Ishikawa (cell line): ENCODE results near the gene FAM120B.

Source experiments
- CEBPB ChIP-seq: IDR thresholded peaks from 2 replicates; pipeline ENCODE4 v1.6.1; 2012
- CREB1 ChIP-seq: IDR thresholded peaks from 2 replicates; pipeline ENCODE4 v1.6.1; 2012; ENCODE audit warnings: low read depth
- EGR1 ChIP-seq: IDR thresholded peaks from 2 replicates; pipeline ENCODE4 v1.6.1; 2012
- EP300 ChIP-seq: IDR thresholded peaks from 2 replicates; pipeline ENCODE4 v1.6.1; 2012; ENCODE audit warnings: borderline replicate concordance
- FOXM1 ChIP-seq: IDR thresholded peaks from 2 replicates; pipeline ENCODE4 v1.6.1; 2012; ENCODE audit warnings: low read depth, borderline replicate concordance
- NFIC ChIP-seq: IDR thresholded peaks from 2 replicates; pipeline ENCODE4 v1.6.1; 2012
- RAD21 ChIP-seq: IDR thresholded peaks from 2 replicates; pipeline ENCODE4 v1.6.1; 2012; ENCODE audit warnings: low read depth
- TAF1 ChIP-seq: IDR thresholded peaks from 2 replicates; pipeline ENCODE4 v1.6.1; 2012; ENCODE audit warnings: low read depth, mild to moderate bottlenecking
- TCF12 ChIP-seq: IDR thresholded peaks from 2 replicates; pipeline ENCODE4 v1.6.1; 2012; ENCODE audit warnings: low read depth
- TEAD4 ChIP-seq: IDR thresholded peaks from 2 replicates; pipeline ENCODE4 v1.6.1; 2012
- YY1 ChIP-seq: IDR thresholded peaks from 2 replicates; pipeline ENCODE4 v1.6.1; 2012; ENCODE audit warnings: low read depth
- ZBTB7A ChIP-seq: IDR thresholded peaks from 2 replicates; pipeline ENCODE4 v1.6.1; 2012; ENCODE audit warnings: low read depth
- TF ChIP-seq, protein P1 (sequence below): IDR thresholded peaks from 2 replicates; pipeline ENCODE4 v1.6.1; 2012; ENCODE audit warnings: low read depth, mild to moderate bottlenecking
- TF ChIP-seq, protein P2 (sequence below): IDR thresholded peaks from 2 replicates; pipeline ENCODE4 v1.6.1; 2012
- TF ChIP-seq, protein P3 (sequence below): IDR thresholded peaks from 2 replicates; pipeline ENCODE4 v1.6.1; 2012

Gene FAM120B

DNA sequence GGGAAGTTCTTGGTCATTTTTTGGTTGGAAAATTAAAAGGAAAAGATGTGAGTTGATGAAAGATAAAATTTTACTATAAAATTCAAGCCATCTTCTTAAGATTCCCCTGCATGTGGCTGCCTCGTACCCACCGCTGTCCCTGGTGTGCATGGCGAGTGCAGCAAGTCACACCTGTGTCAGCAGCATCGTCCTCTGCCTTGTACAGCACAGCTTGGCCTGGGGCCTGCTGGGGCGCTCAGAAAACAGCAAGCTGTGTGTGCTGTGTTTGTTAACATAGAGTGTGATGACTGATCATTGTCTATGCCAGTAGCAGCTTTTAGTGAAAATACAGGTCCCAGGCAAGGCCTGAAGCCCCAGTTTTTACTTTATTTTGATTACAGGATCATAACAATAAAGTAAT lies 56.7 kb downstream of the FAM120B start:
- TF ChIP-seq FOXM1 (no peak), RAD21 (no peak), TEAD4 (no peak), ZBTB7A (no peak), NFIC (no peak), TCF12 (no peak), EP300 (no peak), EGR1 (no peak), TAF1 (no peak), CREB1 (no peak), YY1 (no peak), CEBPB (no peak)
- TF ChIP-seq, protein P1, sequence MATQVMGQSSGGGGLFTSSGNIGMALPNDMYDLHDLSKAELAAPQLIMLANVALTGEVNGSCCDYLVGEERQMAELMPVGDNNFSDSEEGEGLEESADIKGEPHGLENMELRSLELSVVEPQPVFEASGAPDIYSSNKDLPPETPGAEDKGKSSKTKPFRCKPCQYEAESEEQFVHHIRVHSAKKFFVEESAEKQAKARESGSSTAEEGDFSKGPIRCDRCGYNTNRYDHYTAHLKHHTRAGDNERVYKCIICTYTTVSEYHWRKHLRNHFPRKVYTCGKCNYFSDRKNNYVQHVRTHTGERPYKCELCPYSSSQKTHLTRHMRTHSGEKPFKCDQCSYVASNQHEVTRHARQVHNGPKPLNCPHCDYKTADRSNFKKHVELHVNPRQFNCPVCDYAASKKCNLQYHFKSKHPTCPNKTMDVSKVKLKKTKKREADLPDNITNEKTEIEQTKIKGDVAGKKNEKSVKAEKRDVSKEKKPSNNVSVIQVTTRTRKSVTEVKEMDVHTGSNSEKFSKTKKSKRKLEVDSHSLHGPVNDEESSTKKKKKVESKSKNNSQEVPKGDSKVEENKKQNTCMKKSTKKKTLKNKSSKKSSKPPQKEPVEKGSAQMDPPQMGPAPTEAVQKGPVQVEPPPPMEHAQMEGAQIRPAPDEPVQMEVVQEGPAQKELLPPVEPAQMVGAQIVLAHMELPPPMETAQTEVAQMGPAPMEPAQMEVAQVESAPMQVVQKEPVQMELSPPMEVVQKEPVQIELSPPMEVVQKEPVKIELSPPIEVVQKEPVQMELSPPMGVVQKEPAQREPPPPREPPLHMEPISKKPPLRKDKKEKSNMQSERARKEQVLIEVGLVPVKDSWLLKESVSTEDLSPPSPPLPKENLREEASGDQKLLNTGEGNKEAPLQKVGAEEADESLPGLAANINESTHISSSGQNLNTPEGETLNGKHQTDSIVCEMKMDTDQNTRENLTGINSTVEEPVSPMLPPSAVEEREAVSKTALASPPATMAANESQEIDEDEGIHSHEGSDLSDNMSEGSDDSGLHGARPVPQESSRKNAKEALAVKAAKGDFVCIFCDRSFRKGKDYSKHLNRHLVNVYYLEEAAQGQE = no peak
- TF ChIP-seq, protein P2, sequence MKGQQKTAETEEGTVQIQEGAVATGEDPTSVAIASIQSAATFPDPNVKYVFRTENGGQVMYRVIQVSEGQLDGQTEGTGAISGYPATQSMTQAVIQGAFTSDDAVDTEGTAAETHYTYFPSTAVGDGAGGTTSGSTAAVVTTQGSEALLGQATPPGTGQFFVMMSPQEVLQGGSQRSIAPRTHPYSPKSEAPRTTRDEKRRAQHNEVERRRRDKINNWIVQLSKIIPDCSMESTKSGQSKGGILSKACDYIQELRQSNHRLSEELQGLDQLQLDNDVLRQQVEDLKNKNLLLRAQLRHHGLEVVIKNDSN = no peak
- TF ChIP-seq, protein P3, sequence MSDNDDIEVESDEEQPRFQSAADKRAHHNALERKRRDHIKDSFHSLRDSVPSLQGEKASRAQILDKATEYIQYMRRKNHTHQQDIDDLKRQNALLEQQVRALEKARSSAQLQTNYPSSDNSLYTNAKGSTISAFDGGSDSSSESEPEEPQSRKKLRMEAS = no peak

DNA sequence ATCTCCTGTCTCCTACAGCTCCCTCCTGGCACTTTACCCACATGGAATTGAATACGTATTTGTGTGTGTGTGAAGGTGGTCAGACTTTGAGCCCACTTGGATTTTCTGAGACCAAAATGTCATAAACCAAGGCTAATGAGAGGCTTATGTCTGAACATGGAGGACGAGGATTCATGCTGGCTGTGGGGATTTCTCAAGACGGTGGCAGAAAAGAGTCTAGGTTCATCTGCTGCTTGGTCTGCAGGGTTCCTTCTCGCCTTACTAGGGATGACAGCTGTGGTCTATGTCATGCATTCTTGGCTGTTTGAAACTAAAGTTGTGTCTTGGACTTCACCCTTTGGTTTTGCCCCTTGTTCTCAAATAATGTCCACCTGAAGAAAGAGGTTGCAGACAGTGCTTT lies 58.6 kb downstream of the FAM120B start:
- TF ChIP-seq CREB1 = no peak
- TF ChIP-seq, protein P2 = no peak
- no peak for TF ChIP-seq FOXM1
- TF ChIP-seq, protein P3 = no peak
- no peak for TF ChIP-seq ZBTB7A
- TF ChIP-seq, protein P1 = no peak
- no peak for TF ChIP-seq EGR1

DNA sequence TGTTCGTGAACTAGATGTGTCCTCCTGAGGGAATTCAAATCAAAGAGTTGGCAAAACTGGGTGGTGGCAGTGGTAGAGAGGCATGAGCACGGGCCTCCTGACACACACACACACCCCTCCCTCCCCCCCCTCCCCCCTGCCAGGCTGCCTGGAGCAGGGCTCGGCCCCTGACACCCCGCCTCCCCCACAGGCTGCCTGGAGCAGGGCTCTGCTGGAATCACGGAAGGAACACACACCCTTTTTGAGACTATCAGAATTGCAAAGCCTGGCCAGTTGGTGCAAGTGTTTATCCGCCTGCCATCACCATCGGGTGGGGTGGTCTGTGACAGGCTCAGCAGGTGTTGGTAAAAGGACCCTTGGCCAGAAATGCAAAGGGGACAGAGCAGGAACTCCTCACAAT lies 59.0 kb downstream of the FAM120B start:
- TF ChIP-seq TEAD4 (no peak), NFIC (no peak), FOXM1 (no peak), EGR1 (no peak), CREB1 (no peak), RAD21 (no peak), CEBPB (no peak), TAF1 (no peak), EP300 (no peak), YY1 (no peak), ZBTB7A (no peak), TCF12 (no peak)
- TF ChIP-seq, protein P2 = no peak
- TF ChIP-seq, protein P1 = no peak
- TF ChIP-seq, protein P3 = no peak

DNA sequence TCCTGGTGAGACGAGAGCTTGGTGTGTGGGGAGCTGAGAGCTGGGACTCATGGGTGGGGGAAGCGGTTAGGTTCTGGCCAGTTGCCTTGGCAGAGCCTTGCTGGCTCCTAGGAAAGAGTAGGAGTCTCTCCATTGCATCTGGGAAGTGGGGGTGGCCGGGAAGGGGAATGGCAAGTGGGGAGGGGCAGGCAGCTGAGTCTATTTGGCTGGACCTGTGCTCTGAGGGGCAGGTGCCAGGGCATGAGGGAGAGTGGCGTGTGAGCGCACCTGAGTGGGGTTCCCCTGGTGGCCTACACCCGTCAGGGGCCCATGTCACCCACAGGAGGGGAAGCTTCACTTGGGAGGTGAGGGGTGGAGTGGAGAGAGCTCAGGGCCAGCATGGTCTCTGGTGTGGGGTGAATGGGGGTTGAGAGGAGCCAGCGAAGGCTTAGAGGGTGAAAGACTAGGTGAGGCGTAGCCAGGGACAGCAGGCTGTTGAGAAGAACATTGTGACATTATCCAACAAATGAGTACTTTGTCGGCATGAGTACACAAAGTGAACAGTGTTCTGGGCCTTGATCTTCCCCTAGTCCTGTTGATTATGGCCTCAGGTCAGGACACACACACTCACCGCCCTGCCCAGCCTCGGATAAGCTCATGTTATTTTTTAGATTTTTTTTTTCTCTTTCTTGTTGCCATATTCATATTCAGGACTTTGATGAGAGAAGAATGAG lies 59.8 kb downstream of the FAM120B start:
- TF ChIP-seq TEAD4 (no peak), YY1 (no peak), TAF1 (no peak), CREB1 (no peak), NFIC (no peak), FOXM1 (no peak), EP300 (no peak), EGR1 (no peak), CEBPB (no peak), ZBTB7A (no peak), TCF12 (no peak), RAD21 (no peak)
- TF ChIP-seq, protein P3 = no peak
- TF ChIP-seq, protein P1 = no peak
- TF ChIP-seq, protein P2 = no peak
